ENCODE data around the gene WNK2.

The WNK2 gene

GRCh38 chr9:93218671-93219420 lies 34.9 kb downstream of the WNK2 start:
- DNase-seq (ENCODE audit: low read depth), result no peak

GRCh38 chr9:93219692-93220091 lies 35.8 kb downstream of the WNK2 start:
- DNase-seq (ENCODE audit: low read depth), result no peak

GRCh38 chr9:93220627-93221026 lies 36.7 kb downstream of the WNK2 start:
- no peak for DNase-seq (ENCODE audit: low read depth)

- DNase-seq (ENCODE audit: low read depth), result no peak
Measured at GRCh38 chr9:93221044-93221443, 37.1 kb downstream of the WNK2 start.

GRCh38 chr9:93222890-93223259 lies 38.9 kb downstream of the WNK2 start:
- no peak for DNase-seq (ENCODE audit: low read depth)

DNA sequence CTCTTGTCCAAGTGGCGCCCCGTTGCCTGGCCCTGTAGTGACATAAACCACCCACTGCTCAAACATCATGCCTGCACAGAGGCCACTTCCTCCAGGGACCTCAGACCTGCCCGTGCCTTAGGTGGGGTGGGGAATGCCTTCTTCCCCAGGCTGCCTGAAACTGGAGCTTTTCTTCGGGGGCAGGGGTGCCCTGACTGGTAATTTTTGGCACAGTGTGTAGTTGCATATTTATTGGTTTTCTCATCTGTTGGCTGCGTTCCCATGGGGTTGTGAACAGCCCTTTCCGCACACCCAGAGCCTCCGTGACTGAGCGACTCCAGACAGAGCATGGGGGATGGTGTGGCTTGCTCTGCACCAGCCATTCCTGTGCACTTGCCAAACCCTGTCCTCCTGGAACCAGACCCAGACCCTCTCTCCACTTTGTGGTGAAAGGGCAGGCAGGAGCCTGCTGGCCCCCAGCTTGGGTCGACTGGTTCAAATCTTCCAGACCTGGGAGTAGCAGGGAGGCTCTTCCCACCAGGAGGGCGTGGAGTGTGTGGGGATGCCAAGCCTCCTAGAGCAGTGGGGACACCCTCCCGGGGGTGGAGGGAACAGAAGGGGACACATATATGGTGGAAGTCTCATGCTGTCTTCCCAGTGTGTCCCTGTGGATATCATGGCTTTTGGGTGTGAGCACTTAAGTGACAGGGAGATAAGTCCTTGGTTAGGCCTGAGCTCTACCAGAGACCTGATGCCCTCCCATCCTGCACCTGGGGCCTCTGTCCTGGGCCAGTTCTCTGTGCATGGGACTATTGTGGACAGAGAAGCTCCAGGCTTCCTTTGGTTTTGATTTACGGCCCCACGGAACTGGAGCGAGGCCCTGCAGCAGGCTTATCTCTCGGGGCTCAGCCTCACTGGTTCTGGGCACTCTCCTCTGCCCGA lies 39.6 kb downstream of the WNK2 start:
- DNase-seq (ENCODE audit: low read depth), result no peak

DNA sequence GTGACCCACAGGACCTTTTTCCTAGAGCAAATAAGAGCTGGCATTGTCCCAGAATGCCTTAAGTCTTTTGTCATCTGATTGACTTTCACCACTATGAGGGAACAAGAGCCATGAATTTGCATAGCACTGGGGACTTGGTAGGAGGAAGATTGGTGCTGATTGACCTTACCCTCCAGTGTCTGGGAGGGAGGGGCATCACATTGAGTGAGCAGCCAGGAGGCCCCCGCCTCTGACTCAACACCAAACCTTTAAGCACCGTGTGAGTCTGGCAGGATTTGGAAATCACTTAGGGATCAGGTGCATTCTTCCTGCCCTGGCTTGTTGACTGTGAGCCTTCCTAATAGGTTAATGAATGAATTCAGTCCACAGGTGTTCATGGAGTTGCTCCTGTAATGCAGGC lies 40.7 kb downstream of the WNK2 start:
- DNase-seq (ENCODE audit: low read depth), result no peak

DNA sequence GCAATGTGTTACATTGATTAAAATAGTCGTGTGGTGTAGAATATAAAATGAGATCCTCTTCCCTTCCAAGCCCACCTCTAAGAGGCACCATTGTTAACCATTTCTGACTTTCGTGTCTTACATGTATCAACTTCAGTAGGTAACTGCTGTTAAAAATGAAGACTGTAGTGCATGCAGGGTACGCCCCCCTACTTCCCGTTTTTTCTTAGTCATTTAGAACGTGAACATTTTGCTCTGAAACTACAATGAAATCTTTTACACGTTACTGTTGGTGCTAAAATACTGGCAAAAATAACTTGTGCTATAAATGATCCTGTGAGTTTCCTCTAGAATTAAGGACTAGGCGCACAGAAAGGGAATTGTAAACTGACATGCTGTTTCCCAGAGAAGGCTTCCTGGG lies 41.5 kb downstream of the WNK2 start:
- no peak for DNase-seq (ENCODE audit: low read depth)

- DNase-seq (ENCODE audit: low read depth), result no peak
Measured at GRCh38 chr9:93225892-93226291, 42.0 kb downstream of the WNK2 start.

- DNase-seq (ENCODE audit: low read depth), result no peak
Measured at GRCh38 chr9:93226819-93227218, 42.9 kb downstream of the WNK2 start.

DNA sequence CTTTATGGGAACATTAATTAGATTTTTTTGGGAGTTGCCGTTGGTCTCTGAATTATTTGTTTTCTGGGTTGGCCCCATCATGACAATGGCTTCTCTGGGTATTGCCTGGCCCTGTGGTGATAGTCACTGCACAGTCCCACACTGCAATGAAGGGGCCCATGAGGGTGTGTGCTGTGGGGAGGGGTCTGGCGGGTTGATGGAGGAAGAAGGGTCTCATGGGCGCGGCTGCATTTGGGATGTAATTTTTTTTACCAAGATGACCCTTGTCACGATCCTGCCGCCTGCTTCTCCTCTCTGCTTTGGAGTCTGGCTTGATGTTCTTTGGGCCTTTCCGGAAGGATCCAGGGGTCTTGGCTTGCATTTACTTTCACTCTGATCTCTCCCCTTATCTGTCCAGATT lies 44.1 kb downstream of the WNK2 start:
- DNase-seq (ENCODE audit: low read depth), result no peak

DNA sequence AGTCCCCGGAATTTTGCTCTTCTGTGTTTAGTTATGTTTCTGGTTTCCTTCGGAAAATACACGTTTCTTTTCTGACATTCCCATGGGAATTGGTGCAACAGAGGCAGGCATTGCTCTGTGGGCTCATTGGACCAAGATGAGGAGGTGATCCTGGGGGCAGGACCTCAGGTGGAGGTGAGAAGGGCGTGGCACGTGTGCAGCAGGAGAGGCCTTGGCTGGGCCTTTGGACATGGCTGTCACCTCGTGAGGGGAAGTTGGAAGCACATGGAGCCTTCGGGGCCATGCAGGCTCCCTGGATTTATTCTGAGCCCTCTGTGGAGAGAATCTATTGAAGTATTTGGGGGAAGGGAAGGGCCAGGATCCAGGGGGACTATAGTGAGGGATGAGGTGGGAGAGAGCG lies 44.5 kb downstream of the WNK2 start:
- no peak for DNase-seq (ENCODE audit: low read depth)

GRCh38 chr9:93229636-93230035 lies 45.7 kb downstream of the WNK2 start:
- no peak for DNase-seq (ENCODE audit: low read depth)

DNA sequence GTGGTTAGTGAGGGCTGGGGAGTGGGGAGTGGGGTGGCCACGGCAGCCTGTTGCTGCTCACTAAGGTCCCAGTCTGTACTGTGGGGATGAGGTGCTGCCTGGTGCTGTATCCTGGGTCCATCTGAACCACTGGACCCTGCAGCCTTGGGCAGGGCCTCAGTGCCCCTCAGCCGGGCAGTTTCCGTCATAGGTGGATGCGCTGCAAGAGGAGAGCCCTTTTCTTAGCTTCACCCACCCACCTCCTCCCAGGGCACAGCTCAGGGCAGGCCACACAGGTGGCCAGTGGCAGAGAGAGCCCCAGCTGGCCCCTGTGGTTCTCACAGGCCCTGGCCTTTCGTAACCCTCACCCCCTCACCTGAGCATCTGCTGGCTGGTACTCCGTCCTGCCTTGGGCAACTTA lies 46.2 kb downstream of the WNK2 start:
- DNase-seq (ENCODE audit: low read depth), result no peak

GRCh38 chr9:93230601-93231000 lies 46.7 kb downstream of the WNK2 start:
- no peak for DNase-seq (ENCODE audit: low read depth)

DNA sequence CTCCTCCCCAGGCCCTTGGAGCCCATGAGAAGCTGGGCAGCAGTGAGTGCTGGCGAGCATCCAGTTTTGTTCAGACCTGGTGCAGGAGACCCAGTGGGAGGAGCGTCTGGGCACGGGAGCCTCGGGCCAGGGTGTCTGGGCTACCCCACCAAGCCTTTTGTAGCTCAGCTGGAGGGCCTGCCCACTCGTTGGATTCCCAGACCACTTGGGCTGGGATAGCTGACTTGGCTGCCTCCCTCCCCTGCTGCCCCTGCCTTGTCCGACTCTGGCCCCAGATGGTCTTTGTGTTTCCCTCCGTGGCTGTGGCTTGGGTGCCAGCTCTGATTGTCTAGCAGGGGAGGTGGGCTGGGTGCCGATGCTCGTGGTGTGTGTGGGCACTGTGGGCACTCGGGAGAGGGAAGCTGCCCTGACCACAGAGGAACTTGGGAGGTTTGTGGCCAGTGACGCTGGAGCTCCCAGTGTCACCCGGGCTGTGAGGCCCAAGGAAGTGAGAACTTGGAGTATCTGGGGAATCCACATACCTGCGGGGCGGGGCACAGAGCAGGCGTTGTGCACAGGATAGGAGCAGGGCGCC lies 47.3 kb downstream of the WNK2 start:
- no peak for DNase-seq (ENCODE audit: low read depth)

- no peak for DNase-seq (ENCODE audit: low read depth)
Measured at GRCh38 chr9:93231716-93232115, 47.8 kb downstream of the WNK2 start.

DNA sequence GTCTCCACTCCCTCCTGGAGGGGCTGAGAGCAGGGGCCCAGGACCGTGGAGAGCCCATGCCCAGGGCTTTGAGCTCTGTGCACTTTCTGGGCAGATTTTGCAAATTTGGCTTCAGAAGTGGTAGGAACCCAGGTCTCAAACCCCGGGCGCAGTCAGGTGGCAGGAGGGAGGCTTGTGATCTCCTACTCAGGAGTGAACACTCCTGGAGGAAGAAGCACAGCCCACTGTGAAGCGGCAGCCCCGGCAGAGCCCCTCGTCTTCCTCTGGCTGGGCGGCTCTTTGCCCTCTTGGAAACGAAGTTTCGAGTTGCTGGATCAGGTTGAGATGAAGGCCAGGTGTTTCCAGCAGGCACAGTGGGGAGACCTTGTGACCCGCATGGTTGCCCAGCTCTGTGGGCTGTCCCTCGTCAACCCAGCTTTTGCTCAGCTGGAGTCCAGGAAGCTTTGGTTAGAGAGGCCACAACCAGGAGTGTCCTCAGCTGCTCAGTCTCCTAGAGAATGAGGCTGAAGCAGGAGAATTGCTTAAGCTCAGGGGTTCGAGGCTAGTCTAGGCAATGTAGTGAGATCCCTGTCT lies 48.5 kb downstream of the WNK2 start:
- DNase-seq (ENCODE audit: low read depth), result no peak

DNA sequence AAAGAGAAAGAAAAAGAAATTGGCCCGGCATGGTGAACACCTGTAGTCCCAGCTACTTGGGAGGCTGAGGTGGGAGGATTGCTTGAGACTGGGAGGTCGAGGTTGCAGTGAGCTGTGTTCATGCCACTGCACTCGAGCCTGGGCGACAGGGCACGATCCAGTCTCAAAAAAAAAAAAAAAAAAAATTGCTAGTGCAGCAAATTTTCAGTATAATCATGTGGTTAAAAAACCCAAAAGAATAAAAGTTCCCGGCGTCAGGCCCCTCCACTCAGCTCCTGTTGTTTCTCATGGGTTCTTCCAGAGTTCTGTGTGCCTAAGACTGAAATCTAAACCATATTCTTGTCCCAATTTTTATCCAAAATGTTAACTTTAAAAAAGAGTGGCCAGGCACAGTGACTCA lies 49.1 kb downstream of the WNK2 start:
- no peak for DNase-seq (ENCODE audit: low read depth)

- no peak for DNase-seq (ENCODE audit: low read depth)
Measured at GRCh38 chr9:93234600-93234999, 50.7 kb downstream of the WNK2 start.

- DNase-seq (ENCODE audit: low read depth), result no peak
Measured at GRCh38 chr9:93235300-93235960, 51.5 kb downstream of the WNK2 start.

- no peak for DNase-seq (ENCODE audit: low read depth)
Measured at GRCh38 chr9:93236541-93237206, 52.7 kb downstream of the WNK2 start.
